Sigmoid colon (tissue), 7 donors: ENCODE results near the gene SELENOI. TPM values are rescaled to one million over a fixed set of nuclear protein-coding genes. Genes with fewer than 3 reads are reported as not detected.

ENCODE experiments used
- DNase-seq: peaks from one replicate; pipeline ENCODE4 v3.0.0-alpha.2; 2019
- H3K27ac ChIP-seq, 4 donors: fragments of 200-600 bp; sonication (generic); one replicate each; pipeline ENCODE4 v1.5.1; 2016 to 2019; ENCODE audit warnings: mild to moderate bottlenecking in 1 of 4
- H3K27me3 ChIP-seq, 3 donors: fragments of 200-600 bp; sonication (generic); one replicate each; pipeline ENCODE4 v1.5.1; 2019; ENCODE audit warnings: mild to moderate bottlenecking in 1 of 3
- H3K36me3 ChIP-seq, 4 donors: fragments of 200-600 bp; sonication (generic); one replicate each; pipeline ENCODE4 v1.5.1; 2016 to 2019
- H3K4me1 ChIP-seq, 4 donors: fragments of 200-600 bp; sonication (generic); one replicate each; pipeline ENCODE4 v1.5.1; 2017 to 2019
- H3K4me3 ChIP-seq, 4 donors: fragments of 200-600 bp; sonication (generic); one replicate each; pipeline ENCODE4 v1.5.1; 2017 to 2019; ENCODE audit warnings: mild to moderate bottlenecking in 2 of 4, moderate library complexity in 1 of 4
- H3K9me3 ChIP-seq, 4 donors: fragments of 200-600 bp in 3 of 4; sonication (generic) in 3 of 4; one replicate each; pipeline versions ENCODE4 v1.5.1 to v1.6.1; 2013 to 2019
- CTCF ChIP-seq, 4 experiments: fragments of 450-650 bp in 3 of 4; fragments of 200-600 bp in 1 of 4; IDR thresholded peaks; one replicate each; pipeline ENCODE4 v1.5.1; 2016 to 2019; ENCODE audit warnings: antibody characterized with exemption in 4 of 4, mild to moderate bottlenecking in 3 of 4, moderate library complexity in 2 of 4
- EP300 ChIP-seq, 4 donors: sonication (generic); formaldehyde crosslinking; IDR thresholded peaks; one replicate each; pipeline ENCODE4 v1.6.1; 2017; ENCODE audit warnings: antibody characterized with exemption in 4 of 4
- POLR2A ChIP-seq, 2 donors: fragments of 450-650 bp; IDR thresholded peaks; one replicate each; pipeline ENCODE4 v1.6.1; 2016; ENCODE audit warnings: antibody characterized with exemption in 2 of 2, mild to moderate bottlenecking in 2 of 2, moderate library complexity in 2 of 2
- POLR2AphosphoS5 ChIP-seq, 4 donors: sonication (generic); formaldehyde crosslinking; IDR thresholded peaks; one replicate each; pipeline ENCODE4 v1.6.1; 2017; ENCODE audit warnings: antibody characterized with exemption in 4 of 4
- WGBS, 2 donors: extraction: QIAGEN DNeasy Blood & Tissue Kit; methylation state at CpG; one replicate each; pipeline ENCODE4 v1.1.7; 2013; 5-methylcytosine and 5-hydroxymethylcytosine counted together
- intact Hi-C: fragments of 100-400 bp; cut with DNase I; formaldehyde crosslinking; loops from one replicate; pipeline ENCODE4 v1.15.1; 2023
- polyA plus RNA-seq, 3 donors: library from polyadenylated mRNA; stranded (reverse); fragments of 200-250 nt; gene quantifications; one replicate each; pipeline ENCODE4 v1.2.3, GENCODE V29; 2013
- total RNA-seq, 4 donors: library from RNA; depleted of rRNA; stranded (reverse); fragments of >200 nt; gene quantifications; one replicate each; pipeline ENCODE4 v1.1.0, GENCODE V29; 2016
- donor health status: healthy with polysubstance abuse.
- donor health status: Bipolar disorder and iron deficiency.
- donor health status: healthy.

The SELENOI gene
- total and polyA plus RNA-seq, 7 donors = 1.2 to 11.0 (median 8.9) TPM

- Histone ChIP-seq H3K36me3 (no peaks in the 10 kb centered on the region), H3K27me3 (peaks cover 0 to 5% (median 0%) of the 10 kb centered on the region in 3 donors), H3K27ac (no peak overlapping the region), H3K9me3 (no peaks in the 10 kb centered on the region), H3K4me3 (no peak overlapping the region), H3K4me1 (no peaks in the 10 kb centered on the region)
- 60 to 63% methylated on average over 9 of the region's 9 CpGs for WGBS, 2 donors
- TF ChIP-seq CTCF (IDR thresholded peaks at IDR 0.05) (no peak), POLR2A (IDR thresholded peaks at IDR 0.05) (no peak), EP300 (IDR thresholded peaks at IDR 0.05) (no peak), POLR2AphosphoS5 (IDR thresholded peaks at IDR 0.05) (no peak)
- intact Hi-C loops = no loop called here
- DNase-seq = no peak
These were observed 77.1 kb downstream of the SELENOI start for GRCh38 chr2:26422947-26423629.

- Histone ChIP-seq H3K4me3 (no peak overlapping the region), H3K36me3 (no peaks in the 10 kb centered on the region), H3K4me1 (no peaks in the 10 kb centered on the region), H3K9me3 (no peaks in the 10 kb centered on the region), H3K27ac (no peak overlapping the region), H3K27me3 (peaks cover 0 to 5% (median 0%) of the 10 kb centered on the region in 3 donors)
- WGBS, 2 donors = 81 to 83% methylated on average over 9 of the region's 9 CpGs
- TF ChIP-seq EP300 (IDR thresholded peaks at IDR 0.05) (no peak), CTCF (IDR thresholded peaks at IDR 0.05) (no peak), POLR2AphosphoS5 (IDR thresholded peaks at IDR 0.05) (no peak), POLR2A (IDR thresholded peaks at IDR 0.05) (no peak)
- DNase-seq = no peak
- intact Hi-C loops = no loop called here
These were observed 77.8 kb downstream of the SELENOI start for GRCh38 chr2:26423750-26424149.

- Histone ChIP-seq H3K4me3 (no peak overlapping the region), H3K4me1 (no peaks in the 10 kb centered on the region), H3K9me3 (no peaks in the 10 kb centered on the region), H3K27ac (no peak overlapping the region), H3K36me3 (no peaks in the 10 kb centered on the region), H3K27me3 (peaks cover 0 to under 1% (median 0%) of the 10 kb centered on the region in 3 donors)
- TF ChIP-seq POLR2A (IDR thresholded peaks at IDR 0.05) = no peak
- no peak for TF ChIP-seq EP300 (IDR thresholded peaks at IDR 0.05)
- TF ChIP-seq POLR2AphosphoS5 (IDR thresholded peaks at IDR 0.05) = no peak
- no peak for TF ChIP-seq CTCF (IDR thresholded peaks at IDR 0.05)
- intact Hi-C loops = no loop called here
- 78 to 84% methylated on average over 3 of the region's 3 CpGs for WGBS, 2 donors
- no peak for DNase-seq
These were observed 78.3 kb downstream of the SELENOI start for GRCh38 chr2:26424221-26424620.

- H3K4me3 ChIP-seq = no peak overlapping the region
- 90 to 92% methylated on average over 2 of the region's 2 CpGs for WGBS, 2 donors
- no peaks in the 10 kb centered on the region for H3K36me3 ChIP-seq
- no peak overlapping the region for H3K27ac ChIP-seq
- no peak for TF ChIP-seq CTCF (IDR thresholded peaks at IDR 0.05)
- TF ChIP-seq POLR2AphosphoS5 (IDR thresholded peaks at IDR 0.05) = no peak
- TF ChIP-seq POLR2A (IDR thresholded peaks at IDR 0.05) = no peak
- intact Hi-C loops = no loop called here
- DNase-seq = no peak
- no peaks in the 10 kb centered on the region for H3K4me1 ChIP-seq
- no peaks in the 10 kb centered on the region for H3K9me3 ChIP-seq
- H3K27me3 ChIP-seq = no peaks in the 10 kb centered on the region
These were observed 82.9 kb downstream of the SELENOI start for GRCh38 chr2:26428846-26429245.
